Epidermal melanocyte (primary cell): ENCODE results near the gene MXRA8.
A peak's percentile ranks its signal among the peaks of the same experiment; 100 is the strongest.
"Not testable (repeated sequence)": the region's sequence is repeated elsewhere in the genome, so short reads cannot be mapped to it uniquely, and the experiment has no call there.

ENCODE experiments used
- DNase-seq: peaks from one replicate; pipeline ENCODE4 v3.0.0; 2011; ENCODE audit warnings: low spot score; ENCODE audit not compliant: insufficient read length

The MXRA8 gene

GRCh38 chr1:1358433-1359271, at the start of gene MXRA8:
Gene MXRA8, minus strand, starts transcription at chr1:1358555. Its CDS starts 51 bp downstream, at chr1:1358504.
- DNase-seq: no peak

GRCh38 chr1:1407636-1408318, 49.4 kb upstream of the MXRA8 start:
- no peak for DNase-seq

GRCh38 chr1:1406821-1407635, 48.7 kb upstream of the MXRA8 start, which contains the start of gene MRPL20:
Gene MRPL20, minus strand, starts transcription at chr1:1407293. Its CDS starts 76 bp downstream, at chr1:1407217.
- peak; percentile 98 for DNase-seq

GRCh38 chr1:1406101-1406820, 47.9 kb upstream of the MXRA8 start:
- DNase-seq: no peak

GRCh38 chr1:1403653-1404052, 45.3 kb upstream of the MXRA8 start:
- no peak for DNase-seq

GRCh38 chr1:1402901-1403392, 44.6 kb upstream of the MXRA8 start:
- DNase-seq: not testable (repeated sequence)

GRCh38 chr1:1402072-1402900, 43.9 kb upstream of the MXRA8 start:
- no peak for DNase-seq

GRCh38 chr1:1401457-1402010, 43.2 kb upstream of the MXRA8 start:
- no peak for DNase-seq

GRCh38 chr1:1400576-1401456, 42.5 kb upstream of the MXRA8 start:
- no peak for DNase-seq

- no peak for DNase-seq
These were observed 41.7 kb upstream of the MXRA8 start for GRCh38 chr1:1399872-1400575.

- DNase-seq: peak; percentile 96
These were observed 41.0 kb upstream of the MXRA8 start, which contains the start of gene CCNL2 for GRCh38 chr1:1399187-1399871. Gene CCNL2, minus strand, starts transcription at chr1:1399335. Its CDS starts 29 bp downstream, at chr1:1399306.

- DNase-seq: no peak
These were observed 40.4 kb upstream of the MXRA8 start for GRCh38 chr1:1398677-1399186.

GRCh38 chr1:1397839-1398523, 39.6 kb upstream of the MXRA8 start:
- no peak for DNase-seq

- no peak for DNase-seq
These were observed 36.8 kb upstream of the MXRA8 start for GRCh38 chr1:1395166-1395565.

GRCh38 chr1:1394116-1394515, 35.8 kb upstream of the MXRA8 start:
- DNase-seq: no peak

GRCh38 chr1:1393428-1393827, 35.1 kb upstream of the MXRA8 start:
- DNase-seq: no peak

GRCh38 chr1:1393014-1393413, 34.7 kb upstream of the MXRA8 start:
- no peak for DNase-seq
